ENCODE measurements around the gene TAAR6.

The TAAR6 gene

GRCh38 chr6:132537145-132537544 lies 33.0 kb upstream of the TAAR6 start:
- H3K9ac ChIP-seq (ENCODE audit: low read length): no peak overlapping the region
- no peaks in the 10 kb centered on the region for H3K9me3 ChIP-seq (ENCODE audit: insufficient read depth, low read length)
- no peak overlapping the region for H2AFZ ChIP-seq (ENCODE audit: low read depth, low read length)
- no peaks in the 10 kb centered on the region for H3K36me3 ChIP-seq (replicated peaks; ENCODE audit: low read depth, low read length)
- H3K4me1 ChIP-seq (ENCODE audit: low read length): no peaks in the 10 kb centered on the region
- H3K27me3 ChIP-seq (ENCODE audit: low read depth, low read length): peaks cover 4% of the 10 kb centered on the region; the same call in 1 of the 2 replicates
- H3K79me2 ChIP-seq (ENCODE audit: low read length): no peaks in the 10 kb centered on the region
- TF ChIP-seq EZH2phosphoT487 (IDR thresholded peaks at IDR 0.05; ENCODE audit: low read depth): no peak
- TF ChIP-seq CTCF (IDR thresholded peaks at IDR 0.05; ENCODE audit: low read depth, low read length): no peak
- no peaks in the 10 kb centered on the region for H4K20me1 ChIP-seq (ENCODE audit: insufficient read depth, low read length)
- H3K4me2 ChIP-seq (ENCODE audit: low read length): no peak overlapping the region
- H3K27ac ChIP-seq (ENCODE audit: low read length): no peak overlapping the region
- no peak overlapping the region for H3K4me3 ChIP-seq (ENCODE audit: low read length)

- no peak for TF ChIP-seq EZH2phosphoT487 (IDR thresholded peaks at IDR 0.05; ENCODE audit: low read depth)
- TF ChIP-seq CTCF (IDR thresholded peaks at IDR 0.05; ENCODE audit: low read depth, low read length): no peak
- Histone ChIP-seq H3K4me2 (ENCODE audit: low read length) (no peak within 1 kb of the TSS), H3K36me3 (replicated peaks; ENCODE audit: low read depth, low read length) (no peaks in the 10 kb centered on the region), H3K9me3 (ENCODE audit: insufficient read depth, low read length) (no peaks in the 10 kb centered on the region), H2AFZ (ENCODE audit: low read depth, low read length) (no peak within 1 kb of the TSS), H3K27me3 (ENCODE audit: low read depth, low read length) (peaks cover 4% of the 10 kb centered on the region; the same call in 1 of the 2 replicates), H3K27ac (ENCODE audit: low read length) (no peak within 1 kb of the TSS), H4K20me1 (ENCODE audit: insufficient read depth, low read length) (no peaks in the 10 kb centered on the region), H3K9ac (ENCODE audit: low read length) (no peak within 1 kb of the TSS), H3K4me3 (ENCODE audit: low read length) (no peak within 1 kb of the TSS), H3K79me2 (ENCODE audit: low read length) (no peaks in the 10 kb centered on the region), H3K4me1 (ENCODE audit: low read length) (no peaks in the 10 kb centered on the region)
These were observed 32.1 kb upstream of the TAAR6 start, which contains the start of gene TAAR9 for GRCh38 chr6:132537977-132538376. TAAR9 (plus strand) TSS chr6:132538277; CDS start chr6:132538290, 13 bp downstream.

DNA sequence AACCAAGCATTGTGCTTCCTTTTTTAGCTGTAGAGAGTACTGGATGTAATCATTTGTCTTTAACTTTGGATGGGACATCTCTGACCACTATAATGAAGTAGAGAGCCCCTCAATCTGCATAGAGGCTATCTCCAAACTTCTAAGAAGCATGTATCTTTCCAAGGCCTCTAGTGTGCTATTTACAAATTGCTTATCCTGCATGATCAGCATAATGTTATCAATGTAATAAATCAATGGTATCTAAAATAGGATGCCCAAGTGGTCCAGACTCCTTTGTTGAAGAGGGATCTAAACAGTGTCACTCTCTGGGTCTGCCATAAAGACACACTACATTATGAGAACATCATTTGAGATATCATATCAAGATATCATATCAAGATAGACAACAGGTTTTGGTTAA lies 25.3 kb upstream of the TAAR6 start:
- Histone ChIP-seq H3K9me3 (ENCODE audit: insufficient read depth, low read length) (no peaks in the 10 kb centered on the region), H3K4me2 (ENCODE audit: low read length) (no peak overlapping the region), H2AFZ (ENCODE audit: low read depth, low read length) (no peak overlapping the region), H3K27me3 (ENCODE audit: low read depth, low read length) (peaks cover 4% of the 10 kb centered on the region; the same call in 1 of the 2 replicates), H3K79me2 (ENCODE audit: low read length) (no peaks in the 10 kb centered on the region), H3K9ac (ENCODE audit: low read length) (no peak overlapping the region), H3K4me1 (ENCODE audit: low read length) (peaks cover 9% of the 10 kb centered on the region), H3K36me3 (replicated peaks; ENCODE audit: low read depth, low read length) (no peaks in the 10 kb centered on the region), H4K20me1 (ENCODE audit: insufficient read depth, low read length) (no peaks in the 10 kb centered on the region), H3K4me3 (ENCODE audit: low read length) (no peak overlapping the region), H3K27ac (ENCODE audit: low read length) (no peak overlapping the region)
- no peak for TF ChIP-seq EZH2phosphoT487 (IDR thresholded peaks at IDR 0.05; ENCODE audit: low read depth)
- no peak for TF ChIP-seq CTCF (IDR thresholded peaks at IDR 0.05; ENCODE audit: low read depth, low read length)

- no peaks in the 10 kb centered on the region for H4K20me1 ChIP-seq (ENCODE audit: insufficient read depth, low read length)
- no peaks in the 10 kb centered on the region for H3K79me2 ChIP-seq (ENCODE audit: low read length)
- no peaks in the 10 kb centered on the region for H3K27me3 ChIP-seq (ENCODE audit: low read depth, low read length)
- no peaks in the 10 kb centered on the region for H3K36me3 ChIP-seq (replicated peaks; ENCODE audit: low read depth, low read length)
- peaks cover 9% of the 10 kb centered on the region for H3K4me1 ChIP-seq (ENCODE audit: low read length)
- no peak for TF ChIP-seq EZH2phosphoT487 (IDR thresholded peaks at IDR 0.05; ENCODE audit: low read depth)
- no peak overlapping the region for H3K4me2 ChIP-seq (ENCODE audit: low read length)
- H3K9me3 ChIP-seq (ENCODE audit: insufficient read depth, low read length): no peaks in the 10 kb centered on the region
- no peak overlapping the region for H3K4me3 ChIP-seq (ENCODE audit: low read length)
- no peak overlapping the region for H3K27ac ChIP-seq (ENCODE audit: low read length)
- no peak overlapping the region for H2AFZ ChIP-seq (ENCODE audit: low read depth, low read length)
- no peak overlapping the region for H3K9ac ChIP-seq (ENCODE audit: low read length)
These were observed 21.2 kb upstream of the TAAR6 start for GRCh38 chr6:132548746-132549463.
